ENCODE measurements around the gene GOSR1. TPM values are rescaled to one million over a fixed set of nuclear protein-coding genes. Genes with fewer than 3 reads are reported as not detected.
"Not testable (repeated sequence)": the region's sequence is repeated elsewhere in the genome, so short reads cannot be mapped to it uniquely, and the experiment has no call there.

Gene GOSR1
- total RNA-seq, 1 donor from 2014 or later, result 50.9 TPM

- peak; percentile 59 for DNase-seq (ENCODE audit: low spot score)
Observed at GRCh38 chr17:30560117-30561026, 83.2 kb downstream of the GOSR1 start.

GRCh38 chr17:30561766-30562165 lies 84.6 kb downstream of the GOSR1 start:
- DNase-seq (ENCODE audit: low spot score), result not testable (repeated sequence)

- peak; percentile 20 for DNase-seq (ENCODE audit: low spot score)
Observed at GRCh38 chr17:30563131-30563904, 86.1 kb downstream of the GOSR1 start.

GRCh38 chr17:30563905-30564390 lies 86.7 kb downstream of the GOSR1 start:
- peak; percentile 81 for DNase-seq (ENCODE audit: low spot score)

- peak; percentile 62 for DNase-seq (ENCODE audit: low spot score)
Observed at GRCh38 chr17:30564422-30565072, 87.3 kb downstream of the GOSR1 start.

GRCh38 chr17:30565073-30565935 lies 88.1 kb downstream of the GOSR1 start:
- no peak for DNase-seq (ENCODE audit: low spot score)

- DNase-seq (ENCODE audit: low spot score), result not testable (repeated sequence)
Observed at GRCh38 chr17:30566104-30566503, 88.9 kb downstream of the GOSR1 start.

GRCh38 chr17:30566516-30567225 lies 89.5 kb downstream of the GOSR1 start:
- peak; percentile 88 for DNase-seq (ENCODE audit: low spot score)

- DNase-seq (ENCODE audit: low spot score), result peak; percentile 74
Observed at GRCh38 chr17:30567231-30568116, 90.3 kb downstream of the GOSR1 start.

GRCh38 chr17:30568117-30568430 lies 90.9 kb downstream of the GOSR1 start:
- no peak for DNase-seq (ENCODE audit: low spot score)

GRCh38 chr17:30569531-30570175 lies 92.4 kb downstream of the GOSR1 start:
- peak; percentile 59 for DNase-seq (ENCODE audit: low spot score)

GRCh38 chr17:30570191-30570590 lies 93.0 kb downstream of the GOSR1 start:
- peak; percentile 59 for DNase-seq (ENCODE audit: low spot score)

GRCh38 chr17:30570596-30571265 lies 93.5 kb downstream of the GOSR1 start:
- DNase-seq (ENCODE audit: low spot score), result peak; percentile 73

- peak; percentile 73 for DNase-seq (ENCODE audit: low spot score)
Observed at GRCh38 chr17:30571404-30571803, 94.2 kb downstream of the GOSR1 start.

GRCh38 chr17:30571921-30572320 lies 94.7 kb downstream of the GOSR1 start:
- peak; percentile 82 for DNase-seq (ENCODE audit: low spot score)

GRCh38 chr17:30572651-30573554 lies 95.7 kb downstream of the GOSR1 start:
- peak; percentile 74 for DNase-seq (ENCODE audit: low spot score)
